Muscle of back (tissue), 13 donors: ENCODE data around the gene CRISP3. TPM values are rescaled to one million over a fixed set of nuclear protein-coding genes. Genes with fewer than 3 reads are reported as not detected.
"Not testable (repeated sequence)": the region's sequence is repeated elsewhere in the genome, so short reads cannot be mapped to it uniquely, and the experiment has no call there.

Experiments used
- DNase-seq, 3 donors: peaks; one replicate each; pipeline versions ENCODE4 v3.0.0 to v3.0.0-alpha.2; 2013
- long read RNA-seq, 9 donors: transcript quantifications; one replicate each; lab custom pipeline, GENCODE V29; 2026
- polyA plus RNA-seq, 10 donors: library from polyadenylated mRNA; unstranded; fragments of 120-200 nt; gene quantifications; one replicate each; pipeline ENCODE4 v1.2.1, GENCODE V29; 2013; ENCODE audit not compliant: insufficient read length in 10 of 10

Gene CRISP3, protein sequence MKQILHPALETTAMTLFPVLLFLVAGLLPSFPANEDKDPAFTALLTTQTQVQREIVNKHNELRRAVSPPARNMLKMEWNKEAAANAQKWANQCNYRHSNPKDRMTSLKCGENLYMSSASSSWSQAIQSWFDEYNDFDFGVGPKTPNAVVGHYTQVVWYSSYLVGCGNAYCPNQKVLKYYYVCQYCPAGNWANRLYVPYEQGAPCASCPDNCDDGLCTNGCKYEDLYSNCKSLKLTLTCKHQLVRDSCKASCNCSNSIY
- polyA plus RNA-seq: under 1 TPM in 8 of 10 donors, not detected in 2; 0.08 to 0.46 (median 0.29) TPM
- long read RNA-seq, donor 1: 0 reads
- long read RNA-seq, donor 2: 0 reads
- long read RNA-seq, donor 3: 0 reads
- long read RNA-seq, donor 4: 0 reads
- long read RNA-seq, donor 5: 0 reads
- long read RNA-seq, donor 6: 0 reads
- long read RNA-seq, donor 7: 0 reads
- long read RNA-seq, donor 8: 0 reads
- long read RNA-seq, donor 9: 0 reads

DNA sequence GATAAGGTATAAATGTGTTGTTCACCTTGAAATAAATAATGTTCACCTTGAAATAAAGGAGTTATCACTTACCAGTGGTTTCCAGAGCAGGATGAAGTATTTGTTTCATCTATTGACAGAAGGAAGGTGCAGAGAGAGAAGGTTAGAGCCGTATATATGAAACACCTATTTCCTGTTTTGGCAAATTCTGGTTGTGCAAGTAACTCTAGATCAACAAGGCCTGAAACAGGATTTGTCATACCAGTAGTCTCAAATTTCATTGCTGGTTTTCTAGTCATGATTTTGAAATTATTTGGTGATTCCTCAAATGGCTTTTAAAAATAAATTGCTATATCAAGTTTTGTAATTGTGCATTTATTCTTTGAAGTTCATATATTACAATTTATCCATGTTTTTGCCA is at the start of gene CRISP3:
Gene CRISP3, minus strand, starts transcription at position 130 of the 400 bp plus-strand sequence. Its CDS starts 21 bp downstream, at position 109.
- DNase-seq: no peak

DNA sequence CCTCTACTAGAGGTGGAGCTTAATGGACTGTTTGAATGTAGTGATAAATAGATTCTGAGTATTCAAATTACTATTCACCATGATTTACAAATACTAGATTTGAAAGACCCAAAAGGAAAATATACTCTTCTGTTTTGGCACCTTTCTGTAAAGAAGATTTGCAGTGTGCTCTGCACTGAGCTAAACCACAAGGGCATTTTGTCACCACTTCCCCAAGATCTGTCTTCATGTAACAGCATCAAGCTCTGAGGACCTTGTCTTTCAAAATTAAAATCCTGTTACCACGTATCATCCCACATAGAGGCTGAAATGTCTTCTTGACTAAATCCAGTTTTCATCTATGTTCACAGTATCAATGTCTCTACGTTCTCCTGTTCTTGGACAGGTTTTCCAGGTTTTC is 46.2 kb upstream of the CRISP3 start:
- no peak for DNase-seq

DNA sequence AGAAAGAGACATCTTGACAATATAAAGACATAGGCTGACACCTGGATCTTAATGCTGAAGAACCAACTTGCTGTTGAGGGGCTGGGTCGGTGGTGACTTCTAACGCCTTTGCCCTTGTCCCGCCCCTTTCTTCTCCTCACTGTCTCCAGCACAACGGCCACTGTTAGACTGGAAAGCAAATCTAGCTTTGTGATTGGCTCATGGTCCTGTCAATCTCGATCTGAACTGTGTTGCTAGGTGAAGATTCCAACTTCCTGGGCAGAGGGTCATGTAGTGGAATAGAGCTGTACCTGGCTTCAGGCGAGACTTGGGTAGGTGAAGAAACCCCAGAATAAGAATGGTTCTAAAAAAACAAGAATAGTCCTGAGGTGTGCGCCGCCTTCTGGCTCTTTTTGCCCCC is 43.0 kb upstream of the CRISP3 start, which contains the start of gene PGK2:
Gene PGK2, minus strand, starts transcription at position 110 of the 400 bp plus-strand sequence. Its CDS starts 98 bp downstream, at position 12.
- DNase-seq: no peak

DNA sequence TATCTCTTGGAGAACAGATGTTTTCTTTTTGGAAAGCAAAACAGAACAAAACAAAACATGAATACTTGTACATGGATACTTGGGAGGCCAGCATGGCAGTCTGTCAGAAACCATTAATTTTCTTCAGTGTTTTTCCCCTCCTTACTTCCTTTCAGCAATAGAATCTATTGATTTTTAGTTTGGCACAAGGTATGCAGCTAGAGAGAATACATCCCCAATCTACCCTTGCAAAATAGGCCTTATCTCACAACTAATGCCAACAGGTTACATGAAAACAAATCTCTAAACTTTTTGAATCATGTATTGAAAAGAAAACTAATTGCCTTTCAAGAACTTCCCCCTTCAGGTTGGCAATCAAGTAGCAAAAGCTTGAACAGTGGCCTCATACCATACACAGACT is 40.1 kb upstream of the CRISP3 start:
- no peak for DNase-seq

DNA sequence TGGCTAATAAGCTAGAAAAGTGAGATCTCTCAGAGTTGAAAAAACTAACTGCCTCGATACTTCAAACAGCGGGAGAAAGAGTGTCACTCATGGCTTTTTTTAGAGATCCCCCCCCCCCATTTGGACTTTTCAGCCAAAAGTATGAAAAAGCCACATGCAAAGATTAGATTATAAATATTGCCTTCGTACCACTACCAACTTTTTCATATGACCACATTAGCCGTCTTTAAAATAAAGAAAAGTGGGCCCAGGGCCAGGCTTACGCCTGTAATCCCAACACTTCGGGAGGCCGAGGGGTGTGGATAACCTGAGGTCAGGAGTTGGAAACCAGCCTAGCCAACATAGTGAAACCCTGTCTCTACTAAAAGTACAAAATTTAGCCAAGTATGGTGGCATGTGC is 38.5 kb upstream of the CRISP3 start:
- no peak for DNase-seq

DNA sequence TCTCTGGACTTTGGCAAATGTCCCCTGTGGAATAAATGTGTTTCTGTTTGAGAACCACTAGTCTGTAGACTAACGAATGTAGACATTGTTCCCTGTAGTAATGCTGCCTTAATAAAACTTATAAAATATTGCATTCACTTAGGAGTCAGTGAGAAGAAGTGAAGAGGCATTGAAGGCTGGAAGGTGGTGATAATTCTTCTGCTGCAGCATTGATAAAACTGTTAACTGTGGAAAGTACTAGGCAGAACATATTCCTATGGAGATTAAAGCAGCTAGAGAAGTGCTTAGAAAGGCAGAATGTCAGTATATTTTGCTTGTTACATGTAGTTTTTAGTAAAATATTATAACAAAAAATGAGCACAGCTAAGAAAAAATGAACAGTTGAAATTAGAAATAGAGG is 38.1 kb upstream of the CRISP3 start:
- DNase-seq: no peak

DNA sequence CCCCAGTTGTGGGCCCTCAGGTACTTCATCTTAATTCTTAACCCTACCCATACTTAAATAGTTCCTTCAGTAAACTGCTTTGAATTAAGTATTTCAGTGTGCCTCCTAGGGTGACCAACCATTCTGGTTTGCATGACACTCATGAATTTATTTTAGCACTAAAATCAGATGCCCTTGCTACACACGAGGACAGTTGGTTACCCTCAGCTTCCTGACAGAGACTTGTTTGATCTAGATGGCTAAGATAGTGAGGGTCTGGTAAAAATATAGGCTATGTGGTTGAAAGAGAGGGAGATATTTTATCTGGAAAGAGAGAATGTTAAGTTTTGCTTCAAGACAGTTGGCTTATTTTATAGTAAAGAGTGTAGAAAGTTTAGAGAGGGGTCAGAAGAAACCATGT is 32.3 kb upstream of the CRISP3 start:
- no peak for DNase-seq

DNA sequence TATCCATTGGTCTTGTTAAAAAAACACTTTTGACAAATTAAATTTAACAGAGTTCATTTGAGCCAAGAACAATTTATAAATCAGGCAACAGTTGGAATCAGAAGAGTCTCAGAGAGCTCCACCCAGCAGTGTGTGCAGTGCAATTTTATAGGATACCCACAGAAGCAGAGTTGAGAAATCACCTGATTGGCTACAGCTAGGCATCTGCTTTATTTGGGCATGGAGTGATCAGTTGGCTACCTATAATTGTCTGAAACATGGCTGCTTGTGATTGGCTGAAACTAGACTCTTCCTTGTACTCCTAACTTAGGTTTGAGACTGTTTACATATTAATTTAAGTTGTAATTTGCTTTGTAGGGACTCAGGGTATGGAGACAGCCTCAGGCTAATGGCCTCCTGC is 30.9 kb upstream of the CRISP3 start:
- DNase-seq: no peak

DNA sequence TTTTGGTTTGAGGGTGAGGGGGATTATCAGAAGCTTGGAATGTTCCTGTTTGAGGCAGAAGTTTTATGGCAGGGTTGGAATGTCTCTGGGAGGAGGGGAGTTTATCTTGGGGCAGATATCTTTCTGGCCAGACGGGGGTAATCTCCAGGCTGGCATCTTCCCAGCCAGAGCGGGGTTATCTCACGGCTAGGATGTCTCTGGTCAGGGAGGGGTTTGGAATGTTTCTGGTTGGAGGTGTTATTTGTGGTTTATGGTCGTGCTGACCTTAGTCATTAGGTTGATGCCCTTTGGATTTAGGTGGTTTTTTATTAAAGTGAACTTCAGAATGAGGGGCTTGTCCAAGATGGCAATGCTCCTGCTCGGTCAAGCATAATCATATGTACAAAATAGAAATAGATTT is 28.1 kb upstream of the CRISP3 start:
- DNase-seq: no peak

DNA sequence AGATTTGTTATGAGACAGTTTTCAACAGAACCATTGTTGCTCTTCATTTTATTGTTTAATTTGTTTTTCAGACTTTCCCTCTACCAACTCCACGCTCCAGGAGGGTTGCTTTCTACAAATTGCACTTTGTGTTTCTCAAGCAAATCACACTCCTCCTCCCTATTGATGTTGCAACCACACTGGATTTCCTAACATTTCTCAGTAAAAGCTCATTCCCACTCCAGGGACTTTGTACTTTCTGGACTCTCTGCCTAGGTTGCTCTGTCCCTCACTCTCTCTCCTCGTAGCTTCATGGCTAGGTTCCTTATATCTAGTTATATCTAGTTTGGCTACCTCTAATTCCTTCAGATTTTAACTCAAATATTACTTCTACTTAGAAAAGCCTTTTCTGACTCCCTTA is 22.6 kb upstream of the CRISP3 start:
- DNase-seq: no peak

DNA sequence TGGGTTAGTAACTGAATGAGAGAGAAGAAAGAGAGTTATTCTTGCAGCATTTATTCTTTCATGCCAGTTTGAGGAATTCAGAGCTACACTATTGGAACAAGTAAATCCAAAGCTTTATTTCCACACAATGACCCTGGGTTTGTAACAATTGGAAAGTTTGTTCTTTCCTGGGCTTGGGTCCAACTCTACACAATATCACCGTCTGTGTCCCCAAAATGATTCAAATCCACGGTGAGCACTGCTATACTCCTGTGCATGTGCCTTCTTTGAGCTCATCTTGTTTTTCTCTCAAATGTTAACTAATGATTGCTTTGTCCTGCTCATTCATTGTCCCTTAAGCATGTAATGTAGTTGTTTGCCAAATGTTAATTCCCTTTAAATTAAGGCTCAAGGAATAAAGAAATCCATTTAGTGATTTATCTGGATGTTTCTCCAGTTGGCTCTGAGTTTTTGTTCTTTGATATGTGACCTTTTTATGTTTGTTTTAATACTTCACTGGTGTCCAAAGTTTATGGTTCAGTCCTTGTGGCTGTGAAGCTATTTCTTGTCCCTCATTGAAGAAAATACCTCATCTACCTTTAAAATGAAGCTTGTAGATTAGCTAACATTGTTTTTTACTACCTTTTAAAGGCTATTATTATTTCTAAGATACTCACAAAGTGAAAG is 20.5 kb upstream of the CRISP3 start:
- no peak for DNase-seq

DNA sequence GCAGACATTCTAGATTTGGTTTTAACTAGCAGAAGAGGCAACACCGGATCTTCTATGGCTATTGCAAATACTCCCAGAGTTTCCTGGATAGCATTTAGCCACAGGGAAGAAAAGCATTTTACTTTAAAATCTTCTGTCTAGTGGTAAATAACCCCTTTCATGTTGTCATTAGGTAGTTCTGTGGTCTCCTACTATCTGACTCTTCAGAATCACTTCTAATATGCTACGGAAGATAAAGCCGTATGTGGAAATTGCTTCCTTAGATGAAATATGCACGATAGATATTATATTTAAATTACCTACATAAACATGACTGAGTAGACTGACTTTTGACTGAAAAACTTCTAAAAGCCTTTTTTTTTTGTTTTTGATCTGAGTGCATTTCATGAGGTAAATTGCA is 759 bp downstream of the CRISP3 start:
- DNase-seq: no peak

DNA sequence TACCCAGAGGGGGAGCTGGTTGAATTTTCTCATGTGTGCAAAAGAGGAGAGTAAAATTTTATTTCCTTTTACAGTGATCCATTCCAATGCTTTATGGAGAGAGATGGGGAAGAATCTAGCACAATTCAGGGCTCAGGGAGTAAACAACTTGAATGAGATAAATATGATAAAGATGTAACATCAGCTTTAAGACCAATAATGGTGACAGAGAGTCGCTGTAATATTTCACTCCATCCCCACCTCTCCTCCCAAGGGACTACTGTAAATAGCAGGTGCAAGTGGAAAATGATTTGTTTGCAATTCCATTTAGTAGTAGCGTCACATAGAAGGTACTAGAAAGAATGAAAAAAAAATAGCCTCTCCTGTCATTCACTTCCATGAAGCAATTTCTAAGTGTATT is 4.8 kb downstream of the CRISP3 start:
- no peak for DNase-seq

DNA sequence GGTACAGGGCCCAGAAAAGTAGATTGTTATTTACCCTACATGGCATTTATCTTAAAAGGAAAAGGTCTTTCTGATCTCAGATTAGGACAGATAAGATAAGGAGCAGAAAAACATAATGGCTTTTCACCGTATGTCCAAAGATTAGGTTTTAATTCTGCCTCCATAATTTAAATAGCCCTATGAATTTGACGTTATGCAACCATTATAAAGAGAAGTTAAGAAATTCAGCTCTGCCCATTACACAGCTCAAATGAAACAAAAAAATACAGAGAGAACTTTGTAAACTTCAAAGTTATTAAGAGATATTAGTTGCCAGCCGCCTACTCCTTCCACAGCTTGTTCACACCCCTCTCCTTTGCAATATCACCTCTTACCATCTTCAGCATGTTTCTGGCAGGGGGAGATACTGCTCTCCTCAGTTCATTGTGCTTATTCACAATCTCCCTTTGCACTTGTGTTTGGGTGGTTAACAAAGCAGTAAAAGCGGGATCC is 8.1 kb downstream of the CRISP3 start:
- no peak for DNase-seq

DNA sequence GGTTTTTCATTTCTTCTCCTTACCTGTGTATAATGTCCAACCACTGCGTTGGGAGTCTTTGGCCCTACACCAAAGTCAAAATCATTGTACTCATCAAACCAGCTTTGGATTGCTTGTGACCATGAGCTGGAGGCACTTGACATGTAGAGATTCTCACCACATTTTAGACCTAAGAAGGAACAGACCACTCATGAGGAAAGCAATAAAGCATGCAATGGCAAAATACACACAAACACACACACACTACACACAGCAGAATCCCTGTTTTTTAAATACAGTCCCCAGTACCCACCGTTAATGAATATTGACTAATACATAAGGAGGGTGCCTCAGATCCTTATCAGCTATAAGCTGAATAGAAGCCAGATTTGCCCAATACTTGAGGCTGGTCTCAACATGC is 10.5 kb downstream of the CRISP3 start:
- DNase-seq: no peak

DNA sequence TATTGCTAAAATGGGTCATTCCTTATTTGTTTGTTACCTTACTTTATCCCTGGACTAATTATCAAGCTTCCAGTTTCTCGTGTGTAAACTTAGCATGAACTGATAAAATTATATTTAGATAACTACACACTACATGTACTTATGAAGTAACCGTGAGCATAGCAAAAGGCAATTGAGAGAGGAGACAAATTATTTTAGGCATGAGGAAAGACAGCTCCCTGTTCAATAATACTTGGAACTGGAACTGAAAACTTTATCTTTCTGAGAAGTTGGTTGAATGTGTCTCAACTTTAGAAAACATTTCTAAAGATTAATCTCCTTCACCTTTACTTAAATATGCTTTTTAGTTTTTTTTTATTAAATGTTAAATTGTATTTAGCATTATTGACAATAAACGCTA is 11.4 kb downstream of the CRISP3 start:
- DNase-seq: no peak

DNA sequence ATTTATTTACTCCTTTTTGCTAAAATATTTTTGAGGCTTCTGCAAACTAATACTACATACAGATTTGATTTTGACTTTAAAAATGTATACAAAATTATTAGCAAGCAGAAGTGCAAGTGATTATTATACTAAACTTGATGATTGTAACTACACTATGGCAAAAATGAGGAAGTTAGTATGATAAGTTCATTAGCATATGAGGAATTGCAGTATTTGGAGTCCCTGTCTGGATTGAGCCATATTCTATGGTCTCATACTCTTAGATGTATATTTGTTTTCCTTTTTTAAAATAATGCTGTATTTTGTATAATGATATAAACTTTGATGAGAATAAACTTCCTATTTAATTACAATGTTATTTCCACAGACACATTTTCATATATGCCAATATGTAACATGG is 13.9 kb downstream of the CRISP3 start:
- DNase-seq: no peak

DNA sequence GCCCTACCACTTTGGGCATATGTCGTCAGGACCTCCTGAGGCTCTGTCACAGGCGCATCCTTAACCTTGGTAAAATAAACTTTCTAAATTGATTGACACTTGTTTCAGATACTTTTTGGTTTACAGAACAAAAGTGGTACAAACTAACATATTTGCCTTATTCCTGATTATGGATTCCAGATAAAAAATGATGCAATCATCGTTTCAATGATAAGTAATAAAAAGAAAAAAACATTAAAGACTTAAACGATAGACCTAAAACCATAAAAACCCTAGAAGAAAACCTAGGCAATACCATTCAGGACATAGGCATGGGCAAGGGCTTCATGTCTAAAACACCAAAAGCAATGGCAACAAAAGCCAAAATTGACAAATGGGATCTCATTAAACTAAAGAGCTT is 20.3 kb downstream of the CRISP3 start:
- not testable (repeated sequence) for DNase-seq

DNA sequence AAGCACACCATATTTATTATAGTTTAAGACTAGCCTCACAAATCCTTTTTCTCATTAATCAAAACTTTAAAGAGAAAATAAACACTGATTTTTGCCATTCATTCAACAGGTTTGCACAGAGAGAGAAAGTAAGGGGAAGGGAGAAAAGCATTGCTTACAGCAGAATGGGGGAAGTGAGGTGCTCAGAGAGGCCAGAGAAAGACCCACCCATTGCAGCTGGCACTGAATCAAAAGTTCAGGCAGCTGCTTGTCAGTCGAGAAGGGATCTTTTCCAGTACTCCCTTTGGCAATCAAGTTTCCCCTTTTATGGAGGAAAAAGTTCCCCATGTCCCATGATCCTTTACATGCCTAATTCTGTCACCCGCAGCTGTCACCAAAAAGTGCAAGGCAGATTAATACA is 22.9 kb downstream of the CRISP3 start:
- DNase-seq: no peak

DNA sequence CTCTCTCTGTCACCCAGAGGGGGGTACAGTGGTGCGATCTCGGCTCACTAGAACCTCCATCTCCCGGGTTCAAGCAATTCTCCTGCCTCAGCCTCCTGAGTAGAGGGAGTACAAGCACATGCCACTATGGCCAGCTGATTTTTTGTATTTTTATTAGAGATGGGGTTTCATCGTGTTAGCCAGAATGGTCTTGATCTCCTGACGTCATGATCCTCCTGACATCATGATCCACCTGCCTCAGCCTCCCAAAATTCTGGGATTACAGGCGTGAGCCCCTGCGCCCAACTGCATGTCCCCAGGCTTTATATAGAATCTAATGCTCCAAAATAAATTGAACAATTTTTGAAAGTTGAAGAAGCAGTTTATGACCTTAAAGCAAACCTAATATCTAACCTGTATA is 23.8 kb downstream of the CRISP3 start:
- no peak for DNase-seq

DNA sequence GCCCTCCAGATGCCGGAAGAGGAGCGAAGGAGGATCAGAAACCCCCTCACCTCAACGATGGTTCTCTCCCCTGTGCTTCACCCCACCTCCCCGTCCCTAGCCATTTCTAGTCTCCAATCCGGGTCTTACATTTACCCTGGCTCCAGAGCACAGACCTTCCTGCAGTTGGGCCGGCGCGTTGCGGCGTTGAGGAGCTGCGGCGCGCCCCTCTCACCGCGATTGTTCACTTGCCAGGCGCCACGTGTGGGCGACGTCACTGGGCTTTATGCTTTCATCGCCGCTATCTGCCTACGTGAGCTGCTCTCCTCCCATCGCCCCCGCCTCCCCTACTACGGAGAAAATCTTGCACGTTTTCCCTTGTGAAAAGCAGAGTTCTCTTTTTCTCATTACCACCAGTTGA is 30.8 kb downstream of the CRISP3 start, which contains the start of gene CRISP2:
Gene CRISP2, minus strand, starts transcription at position 198 of the 400 bp plus-strand sequence. CDS start 4,347 bp downstream, outside the sequence.
- peak in 1 of 3 donors; percentile 13 for DNase-seq

DNA sequence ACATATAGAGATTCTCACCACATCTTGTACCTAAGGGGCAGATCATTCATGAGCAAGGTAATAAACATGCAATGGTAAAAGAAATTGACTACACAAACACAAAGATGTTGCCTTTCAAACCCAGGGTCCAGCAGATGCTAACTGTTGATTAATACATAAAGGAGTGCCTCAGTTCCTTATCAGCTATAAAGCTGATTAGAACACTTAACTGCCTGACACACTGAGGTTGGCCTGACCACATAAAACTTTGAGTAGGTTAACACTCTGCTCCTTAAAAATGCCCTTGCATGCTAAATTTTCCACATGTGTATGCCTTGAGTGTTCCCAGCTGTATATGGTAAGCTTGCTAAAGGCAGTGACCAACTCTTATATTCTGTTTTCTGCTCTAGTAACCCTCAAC is 45.7 kb downstream of the CRISP3 start:
- no peak for DNase-seq

DNA sequence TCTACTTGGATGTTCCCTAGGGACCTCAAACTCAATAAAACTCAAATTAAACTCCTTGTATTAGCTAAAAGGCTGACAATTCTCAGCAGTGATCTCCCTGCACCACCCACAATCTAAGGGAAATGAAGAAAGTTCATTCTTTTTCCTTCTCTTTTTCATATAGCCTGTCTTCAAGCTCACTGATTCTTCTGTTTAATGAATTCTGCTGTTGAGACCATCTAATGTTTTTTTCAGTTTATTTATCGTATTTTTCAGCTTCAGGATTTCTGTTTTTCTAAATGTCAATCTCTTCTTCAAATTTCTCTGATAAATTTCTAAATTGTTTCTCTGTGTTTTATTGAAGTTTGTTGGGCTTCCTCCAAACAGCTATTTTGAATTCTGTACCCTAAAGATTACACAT is 50.7 kb downstream of the CRISP3 start:
- DNase-seq: no peak
